ENCODE measurements around the gene DGKD.

The DGKD gene

DNA sequence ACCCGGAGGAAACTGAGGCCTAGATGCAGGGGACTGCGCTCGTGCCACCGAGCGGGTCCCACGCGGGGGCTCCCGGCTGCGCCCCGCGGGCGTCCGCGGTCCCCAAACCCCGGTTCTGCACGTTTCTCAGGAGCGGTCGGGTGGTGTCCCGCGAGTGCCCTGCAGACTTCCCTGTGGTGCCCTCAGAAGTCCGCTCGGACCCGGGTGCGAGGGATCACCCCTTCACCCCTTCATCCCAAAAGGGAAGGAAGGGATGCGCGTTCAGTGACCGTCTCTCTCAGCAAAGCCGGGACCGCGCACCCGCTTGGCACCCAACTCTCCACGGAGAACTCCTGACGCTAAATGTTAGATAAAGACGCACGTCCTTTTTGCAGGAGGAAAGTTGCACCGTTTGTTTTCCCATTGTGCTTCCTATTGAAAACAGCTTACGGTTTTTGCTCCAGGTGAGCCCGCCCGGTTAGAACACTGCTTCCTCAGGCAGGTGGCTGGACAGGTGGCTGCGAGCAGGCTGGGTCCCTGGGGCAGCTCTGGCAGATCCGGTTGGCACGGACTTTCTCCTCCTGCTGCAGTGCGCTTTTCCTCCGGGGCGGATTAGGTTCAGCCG is 779 bp downstream of the DGKD start:
- Histone ChIP-seq H3K4me3 (ENCODE audit: low read length, poor library complexity, severe bottlenecking) (peak overlapping the region; percentile 76), H2AFZ (ENCODE audit: low read length) (no peak overlapping the region), H3K4me2 (ENCODE audit: low read depth, low read length, poor library complexity, severe bottlenecking) (peak overlapping the region; percentile 85), H3F3A (ENCODE audit: low read depth) (no peaks in the 10 kb centered on the region), H3K27me3 (ENCODE audit: insufficient read depth, low read length, poor library complexity, severe bottlenecking) (no peaks in the 10 kb centered on the region), H3K36me3 (ENCODE audit: insufficient read depth, low read length) (no peaks in the 10 kb centered on the region), H3K79me2 (ENCODE audit: insufficient read depth, low read length) (peaks cover 52% of the 10 kb centered on the region), H4K20me1 (ENCODE audit: insufficient read depth, low read length, poor library complexity, severe bottlenecking) (peaks cover 35% of the 10 kb centered on the region), H3K4me1 (ENCODE audit: insufficient read depth, low read length, poor library complexity, severe bottlenecking) (peaks cover 67% of the 10 kb centered on the region), H3K9me2 (replicated peaks; ENCODE audit: low read depth, low read length) (no peaks in the 10 kb centered on the region), H3K9ac (ENCODE audit: low read depth, low read length, poor library complexity, severe bottlenecking) (peak overlapping the region; percentile 62), H3K9me3 (ENCODE audit: insufficient read depth, low read depth, low read length) (no peaks in the 10 kb centered on the region)
- no peak for TF ChIP-seq EZH2phosphoT487 (IDR thresholded peaks at IDR 0.05; ENCODE audit: borderline replicate concordance)
- TF ChIP-seq, protein P1, sequence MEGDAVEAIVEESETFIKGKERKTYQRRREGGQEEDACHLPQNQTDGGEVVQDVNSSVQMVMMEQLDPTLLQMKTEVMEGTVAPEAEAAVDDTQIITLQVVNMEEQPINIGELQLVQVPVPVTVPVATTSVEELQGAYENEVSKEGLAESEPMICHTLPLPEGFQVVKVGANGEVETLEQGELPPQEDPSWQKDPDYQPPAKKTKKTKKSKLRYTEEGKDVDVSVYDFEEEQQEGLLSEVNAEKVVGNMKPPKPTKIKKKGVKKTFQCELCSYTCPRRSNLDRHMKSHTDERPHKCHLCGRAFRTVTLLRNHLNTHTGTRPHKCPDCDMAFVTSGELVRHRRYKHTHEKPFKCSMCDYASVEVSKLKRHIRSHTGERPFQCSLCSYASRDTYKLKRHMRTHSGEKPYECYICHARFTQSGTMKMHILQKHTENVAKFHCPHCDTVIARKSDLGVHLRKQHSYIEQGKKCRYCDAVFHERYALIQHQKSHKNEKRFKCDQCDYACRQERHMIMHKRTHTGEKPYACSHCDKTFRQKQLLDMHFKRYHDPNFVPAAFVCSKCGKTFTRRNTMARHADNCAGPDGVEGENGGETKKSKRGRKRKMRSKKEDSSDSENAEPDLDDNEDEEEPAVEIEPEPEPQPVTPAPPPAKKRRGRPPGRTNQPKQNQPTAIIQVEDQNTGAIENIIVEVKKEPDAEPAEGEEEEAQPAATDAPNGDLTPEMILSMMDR (conservative IDR thresholded peaks at IDR 0.05; ENCODE audit: low read length): no peak

GRCh38 chr2:233355916-233356315 is 1.6 kb downstream of the DGKD start:
- no peaks in the 10 kb centered on the region for H3K9me3 ChIP-seq (ENCODE audit: insufficient read depth, low read depth, low read length)
- H2AFZ ChIP-seq (ENCODE audit: low read length): no peak overlapping the region
- H3K9me2 ChIP-seq (replicated peaks; ENCODE audit: low read depth, low read length): no peaks in the 10 kb centered on the region
- H3K4me2 ChIP-seq (ENCODE audit: low read depth, low read length, poor library complexity, severe bottlenecking): peak overlapping the region; percentile 85
- peaks cover 60% of the 10 kb centered on the region for H3K79me2 ChIP-seq (ENCODE audit: insufficient read depth, low read length)
- peaks cover 35% of the 10 kb centered on the region for H4K20me1 ChIP-seq (ENCODE audit: insufficient read depth, low read length, poor library complexity, severe bottlenecking)
- no peaks in the 10 kb centered on the region for H3K27me3 ChIP-seq (ENCODE audit: insufficient read depth, low read length, poor library complexity, severe bottlenecking)
- TF ChIP-seq, protein P1 (conservative IDR thresholded peaks at IDR 0.05; ENCODE audit: low read length): no peak
- no peak for TF ChIP-seq EZH2phosphoT487 (IDR thresholded peaks at IDR 0.05; ENCODE audit: borderline replicate concordance)
- H3K36me3 ChIP-seq (ENCODE audit: insufficient read depth, low read length): no peaks in the 10 kb centered on the region
- no peaks in the 10 kb centered on the region for H3F3A ChIP-seq (ENCODE audit: low read depth)
- H3K4me1 ChIP-seq (ENCODE audit: insufficient read depth, low read length, poor library complexity, severe bottlenecking): peaks cover 59% of the 10 kb centered on the region
- peak overlapping the region; percentile 76 for H3K4me3 ChIP-seq (ENCODE audit: low read length, poor library complexity, severe bottlenecking)
- H3K9ac ChIP-seq (ENCODE audit: low read depth, low read length, poor library complexity, severe bottlenecking): peak overlapping the region; percentile 26

DNA sequence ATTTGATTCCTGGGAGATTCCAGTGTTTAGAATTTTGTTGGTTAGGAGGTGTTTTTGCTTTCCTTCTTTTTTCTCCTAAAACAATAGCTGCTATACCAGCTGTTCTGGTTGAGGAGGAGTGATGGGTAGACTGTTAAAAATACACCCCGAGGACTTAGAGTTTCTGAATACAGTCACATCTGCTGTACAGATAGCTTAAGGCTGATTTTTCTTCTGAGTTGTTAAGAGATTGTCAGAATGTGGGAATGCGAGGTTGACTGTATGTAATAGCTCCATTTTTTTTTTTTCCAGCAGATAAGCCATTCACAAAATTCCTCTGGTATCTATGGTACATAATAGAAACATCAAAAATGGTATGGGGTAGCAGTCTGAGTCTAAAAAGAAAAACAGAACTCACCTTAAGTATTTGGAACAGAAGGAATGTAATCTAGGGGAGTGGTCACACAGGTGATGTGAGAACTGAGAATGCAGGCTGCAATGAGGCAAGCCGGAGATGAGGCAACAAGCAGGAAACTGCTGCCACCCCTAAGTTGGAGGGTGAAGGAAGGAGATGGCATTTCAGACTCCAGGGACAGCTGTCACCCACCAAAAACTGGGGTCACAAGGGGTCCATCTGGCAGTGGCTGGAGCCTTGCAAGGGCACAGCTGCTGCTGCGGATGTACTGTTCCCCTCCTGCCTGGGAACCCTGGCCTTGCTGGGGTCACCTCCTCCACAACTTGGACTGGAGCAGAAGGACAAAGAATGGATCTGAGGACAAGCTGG is 2.4 kb downstream of the DGKD start:
- H3K4me1 ChIP-seq (ENCODE audit: insufficient read depth, low read length, poor library complexity, severe bottlenecking): peaks cover 52% of the 10 kb centered on the region
- H3F3A ChIP-seq (ENCODE audit: low read depth): no peaks in the 10 kb centered on the region
- H3K27me3 ChIP-seq (ENCODE audit: insufficient read depth, low read length, poor library complexity, severe bottlenecking): no peaks in the 10 kb centered on the region
- H3K36me3 ChIP-seq (ENCODE audit: insufficient read depth, low read length): no peaks in the 10 kb centered on the region
- H3K9me2 ChIP-seq (replicated peaks; ENCODE audit: low read depth, low read length): no peaks in the 10 kb centered on the region
- no peak overlapping the region for H2AFZ ChIP-seq (ENCODE audit: low read length)
- H3K4me3 ChIP-seq (ENCODE audit: low read length, poor library complexity, severe bottlenecking): peak overlapping the region; percentile 76
- H3K9ac ChIP-seq (ENCODE audit: low read depth, low read length, poor library complexity, severe bottlenecking): peak overlapping the region; percentile 26
- H3K79me2 ChIP-seq (ENCODE audit: insufficient read depth, low read length): peaks cover 67% of the 10 kb centered on the region
- peak overlapping the region; percentile 85 for H3K4me2 ChIP-seq (ENCODE audit: low read depth, low read length, poor library complexity, severe bottlenecking)
- TF ChIP-seq, protein P1 (conservative IDR thresholded peaks at IDR 0.05; ENCODE audit: low read length): no peak
- TF ChIP-seq EZH2phosphoT487 (IDR thresholded peaks at IDR 0.05; ENCODE audit: borderline replicate concordance): no peak
- H4K20me1 ChIP-seq (ENCODE audit: insufficient read depth, low read length, poor library complexity, severe bottlenecking): peaks cover 35% of the 10 kb centered on the region
- H3K9me3 ChIP-seq (ENCODE audit: insufficient read depth, low read depth, low read length): no peaks in the 10 kb centered on the region

Measured in Loucy (cell line).